Frontal cortex (tissue), 4 donors: Measurements from ENCODE around the gene SLC30A10. TPM values are rescaled to one million over a fixed set of nuclear protein-coding genes. Genes with fewer than 3 reads are reported as not detected.
A peak's percentile ranks its signal among the peaks of the same experiment; 100 is the strongest.
"Not testable (repeated sequence)": the region's sequence is repeated elsewhere in the genome, so short reads cannot be mapped to it uniquely, and the experiment has no call there.

Source experiments
- DNase-seq, 2 donors: peaks; one replicate each; pipeline ENCODE4 v3.0.0; 2012; ENCODE audit warnings: low spot score in 2 of 2
- FAIRE-seq: peaks from 2 replicates; lab custom pipeline; 2012; peaks lifted over from hg19 to GRCh38; lab: Jason Lieb, UNC
- total RNA-seq: library from RNA; depleted of rRNA; stranded (reverse); fragments of >200 nt; gene quantifications from one replicate; pipeline ENCODE4 v1.2.3, GENCODE V29; 2014
- donor health status: control.
- donor health status: control.
- donor health status: control.

Gene SLC30A10
- total RNA-seq, 1 donor from 2014 or later, result 19.2 TPM

GRCh38 chr1:219931033-219931432 lies 2.7 kb upstream of the SLC30A10 start:
- FAIRE-seq, result no peak

GRCh38 chr1:219928791-219929118 lies 398 bp upstream of the SLC30A10 start:
- DNase-seq, result no peak
- FAIRE-seq, result no peak

More at GRCh38 chr1:219931033-219931432, 2.7 kb upstream of the SLC30A10 start:
- DNase-seq, result no peak

GRCh38 chr1:219927298-219927955 lies 930 bp downstream of the SLC30A10 start:
- peak in 1 of 2 donors; percentile 25 for DNase-seq
- FAIRE-seq, result no peak

- DNase-seq, result no peak
- no peak for FAIRE-seq
Observed at GRCh38 chr1:219926363-219926998, 1.9 kb downstream of the SLC30A10 start.

GRCh38 chr1:219924342-219924741 lies 4.0 kb downstream of the SLC30A10 start:
- FAIRE-seq (no peak), DNase-seq (no peak)

- DNase-seq, result no peak
- FAIRE-seq, result no peak
Observed at GRCh38 chr1:219917851-219918466, 10.4 kb downstream of the SLC30A10 start.

GRCh38 chr1:219917281-219917680 lies 11.1 kb downstream of the SLC30A10 start:
- FAIRE-seq (no peak), DNase-seq (no peak)

GRCh38 chr1:219916257-219916656 lies 12.1 kb downstream of the SLC30A10 start:
- DNase-seq, result no peak
- FAIRE-seq, result no peak

GRCh38 chr1:219913005-219913770 lies 15.2 kb downstream of the SLC30A10 start:
- DNase-seq (no peak), FAIRE-seq (no peak)

GRCh38 chr1:219910716-219911115 lies 17.6 kb downstream of the SLC30A10 start:
- no peak for FAIRE-seq
- DNase-seq, result no peak

GRCh38 chr1:219909476-219909875 lies 18.9 kb downstream of the SLC30A10 start:
- DNase-seq, result no peak
- no peak for FAIRE-seq

GRCh38 chr1:219908170-219908569 lies 20.2 kb downstream of the SLC30A10 start:
- FAIRE-seq, result no peak
- DNase-seq, result no peak

GRCh38 chr1:219907772-219908070 lies 20.6 kb downstream of the SLC30A10 start:
- FAIRE-seq (no peak), DNase-seq (no peak)

- no peak for DNase-seq
- no peak for FAIRE-seq
Observed at GRCh38 chr1:219906924-219907771, 21.2 kb downstream of the SLC30A10 start.

- DNase-seq, FAIRE-seq: not testable (repeated sequence)
Observed at GRCh38 chr1:219906565-219906923, 21.8 kb downstream of the SLC30A10 start.

- FAIRE-seq (no peak), DNase-seq (no peak)
Observed at GRCh38 chr1:219905524-219905923, 22.8 kb downstream of the SLC30A10 start.

GRCh38 chr1:219904934-219905333 lies 23.4 kb downstream of the SLC30A10 start:
- DNase-seq (no peak), FAIRE-seq (no peak)

- FAIRE-seq (no peak), DNase-seq (no peak)
Observed at GRCh38 chr1:219903353-219903871, 24.9 kb downstream of the SLC30A10 start.

GRCh38 chr1:219902951-219903350 lies 25.4 kb downstream of the SLC30A10 start:
- DNase-seq, result no peak
- FAIRE-seq, result no peak

- FAIRE-seq (no peak), DNase-seq (no peak)
Observed at GRCh38 chr1:219900882-219901281, 27.5 kb downstream of the SLC30A10 start.
